ENCODE results near the gene RAB20. TPM values are rescaled to one million over a fixed set of nuclear protein-coding genes. Genes with fewer than 3 reads are reported as not detected.
A peak's percentile ranks its signal among the peaks of the same experiment; 100 is the strongest.

RAB20 gene
- total RNA-seq, 2 donors from 2014 or later, result 32.1 to 38.0 TPM

DNA sequence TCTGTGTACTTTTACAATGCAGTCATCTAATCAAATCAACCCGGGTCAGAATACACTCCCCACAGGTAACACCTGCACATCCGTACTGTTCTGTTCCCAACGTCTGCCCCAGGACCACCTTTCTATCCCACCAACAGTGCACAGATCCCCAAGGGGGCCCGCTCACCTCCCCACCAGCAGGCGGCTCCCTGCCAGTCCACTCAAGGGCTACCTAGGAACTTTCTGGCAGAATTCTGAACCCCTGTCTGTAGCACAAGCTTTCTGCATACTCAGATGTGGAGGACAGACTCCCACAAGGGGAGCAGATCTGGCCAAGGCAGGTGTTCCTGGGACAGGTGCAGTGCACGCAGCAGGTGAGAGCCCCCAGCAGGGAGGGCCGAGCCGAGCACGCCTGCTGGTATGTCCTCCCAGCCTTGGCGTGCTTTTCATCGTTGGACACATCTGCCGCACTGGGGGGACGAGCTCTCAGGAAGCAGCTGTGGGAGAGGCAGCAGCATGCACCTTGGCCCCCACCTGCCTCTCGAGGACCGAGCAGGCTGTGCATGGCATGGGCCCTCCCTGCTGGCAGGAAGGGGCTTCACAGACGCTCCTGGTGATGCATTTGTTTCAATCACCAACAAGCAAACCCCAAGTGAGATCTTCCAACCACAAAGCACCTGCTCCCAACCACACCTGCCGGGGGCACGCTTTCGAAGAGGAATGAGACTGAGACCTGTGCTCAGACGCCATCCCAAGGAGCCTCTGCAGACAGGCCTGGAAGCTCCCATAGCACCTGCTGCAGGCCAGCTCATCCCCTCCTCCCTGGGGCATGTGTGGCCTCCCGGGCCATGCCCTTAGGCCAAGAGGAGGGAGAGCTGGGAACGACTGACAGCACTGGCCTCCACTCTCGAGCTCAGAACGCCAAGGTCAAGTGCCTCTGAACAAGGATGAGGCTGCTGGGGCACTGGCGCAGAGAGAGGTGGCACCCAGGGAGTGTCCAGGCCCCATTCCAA is 35.9 kb downstream of the RAB20 start:
- H3K27ac ChIP-seq, result peak overlapping the region; percentile 84
- intact Hi-C loops (cut with DNase I), result no loop called here

DNA sequence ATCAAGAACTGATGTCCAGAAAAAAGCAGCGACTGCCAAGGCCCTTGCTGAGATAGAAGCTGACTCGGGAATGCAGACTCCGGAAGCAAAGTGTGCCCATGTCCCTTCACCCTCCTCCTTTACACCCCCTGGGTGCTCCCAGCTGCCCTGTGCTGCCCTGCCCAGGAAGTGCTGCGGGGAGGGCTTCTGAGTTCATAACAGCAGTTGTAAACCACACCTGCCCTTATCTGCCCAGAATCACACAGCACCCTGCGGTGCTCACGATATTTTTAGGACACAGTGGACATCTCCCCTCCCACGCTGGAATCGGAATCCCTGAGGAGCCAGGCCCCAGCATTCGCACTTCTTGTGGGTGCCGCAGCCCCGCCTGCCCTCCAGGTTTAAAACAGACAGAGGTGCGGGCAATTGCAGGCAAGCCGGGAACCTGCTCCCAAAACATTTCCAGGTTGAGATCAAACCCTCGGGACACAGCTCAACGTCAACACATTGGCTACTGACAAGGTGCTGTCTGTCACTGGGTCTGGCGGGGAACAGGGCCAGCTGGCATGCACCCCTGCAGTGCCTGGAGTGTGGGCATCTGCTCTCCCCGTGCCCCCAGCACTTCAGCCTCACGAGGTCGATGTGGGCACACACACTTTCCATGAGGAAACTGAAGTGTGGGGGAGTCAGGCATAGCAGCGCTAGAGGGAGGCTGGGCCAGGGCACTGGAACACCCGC is 36.8 kb downstream of the RAB20 start:
- Histone ChIP-seq H3K27ac (peak overlapping the region; percentile 84), H3K4me1 (peaks cover 29% of the 10 kb centered on the region), H3K27me3 (no peaks in the 10 kb centered on the region), H3K4me3 (no peak overlapping the region), H3K9ac (ENCODE audit: low read depth in 2 of 2, low read length in 2 of 2) (peak overlapping the region; percentile 57 to 79), H3K36me3 (no peaks in the 10 kb centered on the region), H3K9me3 (no peaks in the 10 kb centered on the region)
- no peak for TF ChIP-seq CTCF (IDR thresholded peaks at IDR 0.05)
- DNase-seq, result peak; percentile 92
- intact Hi-C loops (cut with DNase I), result no loop called here

More for the DNA sequence above, 35.9 kb downstream of the RAB20 start:
- H3K36me3 ChIP-seq, result no peaks in the 10 kb centered on the region
- no peak overlapping the region for H3K4me3 ChIP-seq
- TF ChIP-seq CTCF (IDR thresholded peaks at IDR 0.05), result no peak
- no peaks in the 10 kb centered on the region for H3K27me3 ChIP-seq
- peaks cover 26% of the 10 kb centered on the region for H3K4me1 ChIP-seq
- H3K9me3 ChIP-seq, result no peaks in the 10 kb centered on the region
- peak; percentile 62 for DNase-seq
- H3K9ac ChIP-seq (ENCODE audit: low read depth in 2 of 2, low read length in 2 of 2), result peak overlapping the region; percentile 42 to 79

- no peak for DNase-seq
- peaks cover 29% of the 10 kb centered on the region for H3K4me1 ChIP-seq
- TF ChIP-seq CTCF (IDR thresholded peaks at IDR 0.05), result no peak
- H3K9ac ChIP-seq (ENCODE audit: low read depth in 2 of 2, low read length in 2 of 2), result peak overlapping the region; percentile 4 to 79
- H3K9me3 ChIP-seq, result no peaks in the 10 kb centered on the region
- H3K4me3 ChIP-seq, result no peak overlapping the region
- H3K36me3 ChIP-seq, result no peaks in the 10 kb centered on the region
- intact Hi-C loops (cut with DNase I), result no loop called here
- H3K27me3 ChIP-seq, result no peaks in the 10 kb centered on the region
- peak overlapping the region; percentile 84 for H3K27ac ChIP-seq
Observed at GRCh38 chr13:110523838-110524540, 37.5 kb downstream of the RAB20 start.

GRCh38 chr13:110523180-110523579 is 38.3 kb downstream of the RAB20 start:
- H3K4me1 ChIP-seq, result peaks cover 28% of the 10 kb centered on the region
- no peak for DNase-seq
- TF ChIP-seq CTCF (IDR thresholded peaks at IDR 0.05), result no peak

GRCh38 chr13:110522721-110523120 is 38.8 kb downstream of the RAB20 start:
- H3K36me3 ChIP-seq, result no peaks in the 10 kb centered on the region
- DNase-seq, result no peak
- intact Hi-C loops (cut with DNase I), result no loop called here
- no peak overlapping the region for H3K4me3 ChIP-seq
- H3K9ac ChIP-seq (ENCODE audit: low read depth in 2 of 2, low read length in 2 of 2), result peak overlapping the region in 1 of 2 donors; percentile 26
- H3K27ac ChIP-seq, result no peak overlapping the region
- no peak for TF ChIP-seq CTCF (IDR thresholded peaks at IDR 0.05)
- H3K9me3 ChIP-seq, result no peaks in the 10 kb centered on the region
- H3K4me1 ChIP-seq, result peaks cover 25% of the 10 kb centered on the region
- no peaks in the 10 kb centered on the region for H3K27me3 ChIP-seq

More at GRCh38 chr13:110523180-110523579, 38.3 kb downstream of the RAB20 start:
- intact Hi-C loops (cut with DNase I), result no loop called here
- Histone ChIP-seq H3K27ac (no peak overlapping the region), H3K9ac (ENCODE audit: low read depth in 2 of 2, low read length in 2 of 2) (peak overlapping the region in 1 of 2 donors; percentile 79), H3K4me3 (no peak overlapping the region), H3K27me3 (no peaks in the 10 kb centered on the region), H3K9me3 (no peaks in the 10 kb centered on the region), H3K36me3 (no peaks in the 10 kb centered on the region)

Data from colonic mucosa (tissue), 4 donors.